KMS-11 (cell line): Measurements from ENCODE around the gene ZNF212.

Source experiments
- H2AFZ ChIP-seq: fragments of 200-600 bp; sonication (generic); 2 replicates; pipeline ENCODE4 v1.6.1; 2016; ENCODE audit warnings: antibody characterized with exemption, mixed run types, low read depth
- H3K27ac ChIP-seq: fragments of 200-600 bp; sonication (generic); 2 replicates; pipeline ENCODE4 v1.6.1; 2016; ENCODE audit warnings: mild to moderate bottlenecking, mixed run types
- H3K27me3 ChIP-seq: fragments of 200-600 bp; sonication (generic); 2 replicates; pipeline ENCODE4 v1.6.1; 2017; ENCODE audit warnings: mild to moderate bottlenecking, low read depth, mixed run types, moderate library complexity; ENCODE audit not compliant: insufficient read depth
- H3K36me3 ChIP-seq: fragments of 200-600 bp; sonication (generic); 2 replicates; pipeline ENCODE4 v1.6.1; 2017; ENCODE audit warnings: mild to moderate bottlenecking, mixed run types; ENCODE audit not compliant: insufficient read depth
- H3K4me1 ChIP-seq: fragments of 200-600 bp; sonication (generic); 2 replicates; pipeline ENCODE4 v1.6.1; 2016; ENCODE audit warnings: mild to moderate bottlenecking, low read depth, mixed run types; ENCODE audit not compliant: poor library complexity, severe bottlenecking
- H3K4me2 ChIP-seq: fragments of 200-600 bp; sonication (generic); 2 replicates; pipeline ENCODE4 v1.7.0; 2016; ENCODE audit warnings: mild to moderate bottlenecking, mixed run types
- H3K4me3 ChIP-seq: fragments of 200-600 bp; sonication (generic); IDR thresholded peaks from 2 replicates; pipeline ENCODE4 v1.6.1; 2017; ENCODE audit warnings: low read depth, low read length, mixed read lengths; ENCODE audit not compliant: insufficient read depth
- H3K79me2 ChIP-seq: fragments of 200-600 bp; sonication (generic); 2 replicates; pipeline ENCODE4 v1.6.1; 2016; ENCODE audit warnings: low read depth, mixed run types; ENCODE audit not compliant: insufficient read depth
- H3K9ac ChIP-seq: fragments of 200-600 bp; sonication (generic); 2 replicates; pipeline ENCODE4 v1.6.1; 2016; ENCODE audit warnings: mild to moderate bottlenecking, mixed run types
- H4K20me1 ChIP-seq: fragments of 200-600 bp; sonication (generic); 2 replicates; pipeline ENCODE4 v1.6.1; 2016; ENCODE audit warnings: mild to moderate bottlenecking, mixed run types; ENCODE audit not compliant: insufficient read depth
- CTCF ChIP-seq: fragments of 200-600 bp; sonication (generic); conservative IDR thresholded peaks from 2 replicates; pipeline ENCODE4 v1.6.1; 2017; ENCODE audit warnings: low read depth, mild to moderate bottlenecking, antibody characterized with exemption, low read length, moderate library complexity, mixed read lengths

ZNF212 gene

DNA sequence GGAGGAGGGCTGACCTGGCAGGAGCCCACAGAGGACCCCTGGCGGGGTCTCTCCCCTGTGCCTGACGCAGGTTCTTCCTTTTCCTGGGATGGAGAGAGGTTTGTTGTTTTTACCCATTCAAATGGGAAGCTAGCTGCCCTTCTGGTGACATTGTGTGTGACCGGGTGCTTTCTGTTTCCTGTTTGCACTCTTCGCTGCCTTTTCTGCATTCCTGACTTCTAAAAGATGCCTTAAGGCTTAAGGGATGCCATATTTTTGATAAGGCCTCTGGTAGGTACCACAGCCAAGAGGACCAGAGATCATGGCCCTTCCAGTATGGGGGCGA is 42.8 kb downstream of the ZNF212 start:
- no peaks in the 10 kb centered on the region; the same call in 1 of the 2 replicates for H3K36me3 ChIP-seq
- no peak overlapping the region for H3K27ac ChIP-seq
- no peak overlapping the region for H2AFZ ChIP-seq
- H3K4me1 ChIP-seq, result peaks cover 23% of the 10 kb centered on the region
- no peaks in the 10 kb centered on the region for H3K79me2 ChIP-seq
- H3K4me2 ChIP-seq, result no peak overlapping the region
- no peak overlapping the region for H3K9ac ChIP-seq
- no peak overlapping the region for H3K4me3 ChIP-seq
- TF ChIP-seq CTCF, result no peak
- no peaks in the 10 kb centered on the region for H3K27me3 ChIP-seq
- no peaks in the 10 kb centered on the region for H4K20me1 ChIP-seq

- H3K4me2 ChIP-seq, result no peak overlapping the region; the same call in 1 of the 2 replicates
- no peaks in the 10 kb centered on the region for H3K36me3 ChIP-seq
- TF ChIP-seq CTCF, result no peak
- H2AFZ ChIP-seq, result no peak overlapping the region
- no peak overlapping the region; the same call in 1 of the 2 replicates for H3K27ac ChIP-seq
- H3K4me3 ChIP-seq, result no peak overlapping the region
- H3K4me1 ChIP-seq, result peaks cover 23% of the 10 kb centered on the region
- no peaks in the 10 kb centered on the region for H3K27me3 ChIP-seq
- no peaks in the 10 kb centered on the region for H3K79me2 ChIP-seq
- no peaks in the 10 kb centered on the region for H4K20me1 ChIP-seq
- H3K9ac ChIP-seq, result no peak overlapping the region
Measured at GRCh38 chr7:149283321-149283720, 43.9 kb downstream of the ZNF212 start.

GRCh38 chr7:149284343-149284742 is 44.9 kb downstream of the ZNF212 start:
- H3K4me2 ChIP-seq, result peak overlapping the region; percentile 97
- H3K4me3 ChIP-seq, result peak overlapping the region; percentile 16
- peak overlapping the region; percentile 59 for H3K27ac ChIP-seq
- peak overlapping the region; percentile 28 for H2AFZ ChIP-seq
- no peaks in the 10 kb centered on the region for H4K20me1 ChIP-seq
- H3K79me2 ChIP-seq, result no peaks in the 10 kb centered on the region
- no peak overlapping the region; the same call in 1 of the 2 replicates for H3K9ac ChIP-seq
- H3K36me3 ChIP-seq, result no peaks in the 10 kb centered on the region
- TF ChIP-seq CTCF, result no peak
- no peaks in the 10 kb centered on the region for H3K27me3 ChIP-seq
- H3K4me1 ChIP-seq, result peaks cover 23% of the 10 kb centered on the region

DNA sequence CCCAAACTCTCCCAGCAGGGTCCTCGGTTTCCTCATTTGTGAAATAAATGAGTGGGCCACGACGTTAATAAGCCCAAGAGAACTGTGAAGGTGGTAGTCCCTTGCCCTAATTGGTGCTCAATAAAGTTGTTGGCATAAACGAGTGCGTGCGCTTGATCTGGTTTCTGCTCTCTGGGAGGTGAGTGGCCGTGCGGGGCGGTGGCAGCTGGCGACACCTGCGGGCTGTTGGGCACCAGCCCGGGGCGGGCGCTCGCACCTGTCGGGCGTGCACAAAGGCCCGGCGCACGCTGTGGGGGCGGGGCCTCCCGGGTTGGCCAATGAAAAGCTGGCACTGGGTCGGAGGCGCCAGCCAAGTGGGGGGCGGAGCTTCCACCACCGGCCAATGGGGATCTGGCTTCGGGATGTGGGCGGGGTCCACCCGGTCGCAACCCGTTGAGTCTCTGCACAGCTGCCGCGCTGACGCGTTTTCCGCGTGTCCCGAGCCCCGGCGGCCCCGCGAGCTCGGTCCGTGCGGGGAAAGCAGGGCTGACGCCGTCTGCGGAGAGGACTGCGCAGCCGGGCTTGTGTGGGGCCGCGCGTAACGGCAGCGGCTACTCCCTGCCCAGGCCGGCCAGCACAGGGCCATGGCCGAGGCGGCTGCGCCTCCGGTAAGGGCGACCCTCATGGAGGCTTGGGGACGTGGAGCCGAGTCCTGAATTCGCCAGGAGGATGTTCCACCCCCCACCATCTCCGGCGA is 45.6 kb downstream of the ZNF212 start:
- no peaks in the 10 kb centered on the region for H3K27me3 ChIP-seq
- H3K4me3 ChIP-seq, result peak overlapping the region; percentile 18
- H2AFZ ChIP-seq, result peak overlapping the region; percentile 35
- no peak for TF ChIP-seq CTCF
- H4K20me1 ChIP-seq, result no peaks in the 10 kb centered on the region
- no peaks in the 10 kb centered on the region for H3K36me3 ChIP-seq
- H3K27ac ChIP-seq, result peak overlapping the region; percentile 59
- peaks cover 23% of the 10 kb centered on the region for H3K4me1 ChIP-seq
- peak overlapping the region; percentile 21; the same call in 1 of the 2 replicates for H3K9ac ChIP-seq
- H3K79me2 ChIP-seq, result no peaks in the 10 kb centered on the region
- peak overlapping the region; percentile 97 for H3K4me2 ChIP-seq
